SU-DHL-6 (cell line): Measurements from ENCODE around the gene BCKDHB.
"Not testable (repeated sequence)": the region's sequence is repeated elsewhere in the genome, so short reads cannot be mapped to it uniquely, and the experiment has no call there.

Source experiments
- H2AFZ ChIP-seq: fragments of 200-600 bp; sonication (generic); 2 replicates; pipeline ENCODE4 v1.6.1; 2014; ENCODE audit warnings: low read depth, mild to moderate bottlenecking, moderate library complexity, mixed read lengths, antibody characterized with exemption, low read length; ENCODE audit not compliant: severe bottlenecking
- H3F3A ChIP-seq: fragments of 200-600 bp; shearing (Covaris generic); 2 replicates; pipeline ENCODE4 v1.6.0; 2016; ENCODE audit warnings: antibody characterized with exemption, mild to moderate bottlenecking; ENCODE audit not compliant: insufficient read depth
- H3K27ac ChIP-seq: fragments of 200-600 bp; sonication (generic); 2 replicates; pipeline ENCODE4 v1.5.1; 2016; ENCODE audit warnings: low read depth, mild to moderate bottlenecking, low read length, moderate library complexity, mixed read lengths
- H3K27me3 ChIP-seq: fragments of 200-600 bp; sonication (generic), shearing (Covaris generic); 2 replicates; pipeline ENCODE4 v1.6.0; 2014; ENCODE audit warnings: mild to moderate bottlenecking, low read length
- H3K36me3 ChIP-seq: fragments of 200-600 bp; sonication (generic); 2 replicates; pipeline ENCODE4 v1.6.1; 2014; ENCODE audit warnings: mild to moderate bottlenecking, low read length, mixed read lengths
- H3K4me2 ChIP-seq: fragments of 300-600, 200-600 bp; shearing (Covaris generic), sonication (generic); 2 replicates; pipeline ENCODE4 v1.6.0; 2014; ENCODE audit warnings: low read length, low read depth, mild to moderate bottlenecking; ENCODE audit not compliant: poor library complexity, severe bottlenecking
- H3K4me3 ChIP-seq: fragments of 200-600 bp; sonication (generic); 2 replicates; pipeline ENCODE4 v1.5.1; 2014; ENCODE audit warnings: antibody characterized with exemption, low read length, mild to moderate bottlenecking, mixed read lengths; ENCODE audit not compliant: insufficient read depth, poor library complexity, severe bottlenecking
- H3K79me2 ChIP-seq: fragments of 200-600 bp; sonication (generic); 2 replicates; pipeline ENCODE4 v1.6.1; 2014; ENCODE audit warnings: mild to moderate bottlenecking, low read length, moderate library complexity; ENCODE audit not compliant: insufficient read depth
- H3K9ac ChIP-seq: fragments of 200-600 bp; sonication (generic); 2 replicates; pipeline ENCODE4 v1.7.0; 2014; ENCODE audit warnings: mild to moderate bottlenecking, low read length
- H3K9me2 ChIP-seq: fragments of 200-600 bp; sonication (generic); replicated peaks from 2 replicates; pipeline ENCODE4 v1.6.1; 2014; ENCODE audit warnings: low read length; ENCODE audit not compliant: insufficient read depth
- H3K9me3 ChIP-seq: fragments of 200-600 bp; sonication (generic); 2 replicates; pipeline ENCODE4 v1.6.1; 2014; ENCODE audit warnings: low read length, mixed read lengths; ENCODE audit not compliant: insufficient read depth
- H4K20me1 ChIP-seq: fragments of 200-600 bp; sonication (generic); 2 replicates; pipeline ENCODE4 v1.6.1; 2014; ENCODE audit warnings: low read depth, mild to moderate bottlenecking, antibody characterized with exemption, low read length, moderate library complexity, mixed read lengths
- CTCF ChIP-seq: fragments of 200-600 bp; sonication (generic); IDR thresholded peaks from one replicate; pipeline ENCODE4 v1.5.1; 2017; ENCODE audit warnings: antibody characterized with exemption, mild to moderate bottlenecking, low read length, moderate library complexity; ENCODE audit not compliant: insufficient read depth, poor library complexity, severe bottlenecking
- EZH2phosphoT487 ChIP-seq: fragments of 200-600 bp; sonication (generic), shearing (Covaris generic); conservative IDR thresholded peaks from 2 replicates; pipeline ENCODE4 v1.6.1; 2018; ENCODE audit warnings: mild to moderate bottlenecking, antibody characterized with exemption, low read length, moderate library complexity, mixed read lengths

BCKDHB gene

GRCh38 chr6:80289727-80290126, 183.3 kb downstream of the BCKDHB start:
- no peaks in the 10 kb centered on the region for H3K27me3 ChIP-seq
- no peak overlapping the region for H3K9ac ChIP-seq
- H3F3A ChIP-seq, result no peaks in the 10 kb centered on the region
- no peak overlapping the region for H3K27ac ChIP-seq
- H3K9me2 ChIP-seq, result no peaks in the 10 kb centered on the region
- peaks cover 5% of the 10 kb centered on the region; the same call in 1 of the 2 replicates for H3K9me3 ChIP-seq
- TF ChIP-seq CTCF (no peak), EZH2phosphoT487 (no peak)
- no peak overlapping the region for H2AFZ ChIP-seq
- no peak overlapping the region for H3K4me2 ChIP-seq
- no peaks in the 10 kb centered on the region for H3K36me3 ChIP-seq
- H3K4me3 ChIP-seq, result no peak overlapping the region
- H4K20me1 ChIP-seq, result no peaks in the 10 kb centered on the region
- H3K79me2 ChIP-seq, result no peaks in the 10 kb centered on the region

GRCh38 chr6:80294531-80294930, 188.1 kb downstream of the BCKDHB start:
- H3K36me3 ChIP-seq, H3K9me3 ChIP-seq, H3K4me3 ChIP-seq, H3K27ac ChIP-seq, H2AFZ ChIP-seq, H3K9ac ChIP-seq, H3K4me2 ChIP-seq, H3F3A ChIP-seq, H3K9me2 ChIP-seq, H3K79me2 ChIP-seq, H3K27me3 ChIP-seq, H4K20me1 ChIP-seq: not testable (repeated sequence)

GRCh38 chr6:80302716-80303115, 196.2 kb downstream of the BCKDHB start:
- no peak overlapping the region for H3K4me3 ChIP-seq
- no peaks in the 10 kb centered on the region for H3K79me2 ChIP-seq
- H3K27me3 ChIP-seq, result no peaks in the 10 kb centered on the region
- no peak overlapping the region for H3K9ac ChIP-seq
- H3K9me3 ChIP-seq, result no peaks in the 10 kb centered on the region
- no peak overlapping the region for H3K27ac ChIP-seq
- no peaks in the 10 kb centered on the region for H3F3A ChIP-seq
- H3K9me2 ChIP-seq, result no peaks in the 10 kb centered on the region
- TF ChIP-seq CTCF (no peak), EZH2phosphoT487 (no peak)
- no peak overlapping the region for H2AFZ ChIP-seq
- no peak overlapping the region for H3K4me2 ChIP-seq
- no peaks in the 10 kb centered on the region for H3K36me3 ChIP-seq
- no peaks in the 10 kb centered on the region for H4K20me1 ChIP-seq

- H2AFZ ChIP-seq, result no peak overlapping the region
- H3K27ac ChIP-seq, result no peak overlapping the region
- H3K4me3 ChIP-seq, result no peak overlapping the region
- TF ChIP-seq EZH2phosphoT487 (no peak), CTCF (no peak)
- no peak overlapping the region for H3K4me2 ChIP-seq
- no peaks in the 10 kb centered on the region for H3K9me2 ChIP-seq
- H4K20me1 ChIP-seq, result no peaks in the 10 kb centered on the region
- H3F3A ChIP-seq, result no peaks in the 10 kb centered on the region
- H3K9ac ChIP-seq, result no peak overlapping the region
- no peaks in the 10 kb centered on the region for H3K27me3 ChIP-seq
- no peaks in the 10 kb centered on the region for H3K9me3 ChIP-seq
- no peaks in the 10 kb centered on the region for H3K36me3 ChIP-seq
- H3K79me2 ChIP-seq, result no peaks in the 10 kb centered on the region
Measured at GRCh38 chr6:80304014-80304413, 197.5 kb downstream of the BCKDHB start.
